Muscle of leg (tissue), 11 donors: ENCODE measurements around the gene DMD. TPM values are rescaled to one million over a fixed set of nuclear protein-coding genes. Genes with fewer than 3 reads are reported as not detected.

Source experiments
- DNase-seq: peaks from one replicate; pipeline ENCODE4 v3.0.0; 2013
- H3K27ac ChIP-seq: one replicate; pipeline ENCODE4 v1.5.1; 2013; ENCODE audit warnings: mild to moderate bottlenecking, low read length, control low read depth
- H3K27me3 ChIP-seq: one replicate; pipeline ENCODE4 v1.6.1; 2013; ENCODE audit warnings: low read length; ENCODE audit not compliant: control insufficient read depth, insufficient read depth
- H3K36me3 ChIP-seq: one replicate; pipeline ENCODE4 v1.6.1; 2013; ENCODE audit warnings: low read length; ENCODE audit not compliant: control insufficient read depth, insufficient read depth
- H3K4me1 ChIP-seq: one replicate; pipeline ENCODE4 v1.6.1; 2013; ENCODE audit warnings: low read length; ENCODE audit not compliant: control insufficient read depth, insufficient read depth
- H3K4me3 ChIP-seq: one replicate; pipeline ENCODE4 v1.5.1; 2013; ENCODE audit warnings: low read length, control low read depth
- H3K9me3 ChIP-seq: replicated peaks from 2 replicates; pipeline ENCODE4 v1.6.1; 2013; ENCODE audit warnings: low read depth, low read length; ENCODE audit not compliant: control insufficient read depth
- WGBS: methylation state at CpG from one replicate; pipeline ENCODE4 v1.1.5; 2013; ENCODE audit warnings: missing lambda C conversion rate; ENCODE audit not compliant: insufficient coverage; 5-methylcytosine and 5-hydroxymethylcytosine counted together
- polyA plus RNA-seq, 8 donors: library from polyadenylated mRNA; unstranded; fragments of 120-200 nt; gene quantifications; one replicate each; pipeline versions ENCODE4 v1.2.1 to v1.2.3, GENCODE V29; 2013; ENCODE audit warnings: inconsistent platforms in 1 of 8, low replicate concordance in 1 of 8; ENCODE audit not compliant: insufficient read length in 8 of 8, insufficient read depth in 1 of 8
- total RNA-seq: library from RNA; stranded (reverse); fragments of 120-200 nt; gene quantifications from one replicate; pipeline ENCODE4 v1.2.4, GENCODE V29; 2013

Gene DMD
- total and polyA plus RNA-seq, 9 donors: 50.3 to 106 (median 68.9) TPM

DNA sequence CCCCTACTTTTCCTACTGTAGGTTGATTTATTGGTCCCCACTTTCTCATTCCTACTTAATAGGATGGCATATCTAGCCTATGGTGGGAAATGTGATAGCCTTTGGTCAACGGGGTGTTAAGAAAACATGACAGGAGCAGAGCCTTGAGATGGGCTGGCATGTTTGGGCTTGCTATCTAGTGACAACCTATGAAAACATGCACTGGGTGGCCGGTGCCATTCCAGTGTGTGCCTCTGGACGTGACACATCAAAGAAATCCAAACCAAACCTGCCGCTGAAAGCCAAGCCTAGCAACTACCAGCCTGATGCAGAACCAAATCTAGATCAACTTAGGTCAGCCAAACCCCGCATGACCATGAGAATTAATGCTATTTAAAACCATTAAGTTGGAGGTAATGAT is 317.6 kb downstream of the DMD start:
- H3K4me3 ChIP-seq: no peak overlapping the region
- no peak overlapping the region for H3K27ac ChIP-seq
- no peaks in the 10 kb centered on the region for H3K4me1 ChIP-seq
- WGBS: 80% methylated on average over 1 of the region's 5 CpGs
- H3K27me3 ChIP-seq: no peaks in the 10 kb centered on the region
- no peaks in the 10 kb centered on the region for H3K9me3 ChIP-seq
- no peak for DNase-seq
- no peaks in the 10 kb centered on the region for H3K36me3 ChIP-seq

GRCh38 chrX:32877592-32877991 is 333.8 kb downstream of the DMD start:
- Histone ChIP-seq H3K36me3 (no peaks in the 10 kb centered on the region), H3K27me3 (no peaks in the 10 kb centered on the region), H3K4me3 (no peak overlapping the region), H3K27ac (no peak overlapping the region), H3K4me1 (no peaks in the 10 kb centered on the region), H3K9me3 (no peaks in the 10 kb centered on the region)
- 59% methylated on average over 3 of the region's 3 CpGs for WGBS
- DNase-seq: peak; percentile 10

GRCh38 chrX:32874839-32875238 is 336.5 kb downstream of the DMD start:
- H3K27ac ChIP-seq: no peak overlapping the region
- no peak for DNase-seq
- no peaks in the 10 kb centered on the region for H3K27me3 ChIP-seq
- H3K9me3 ChIP-seq: no peaks in the 10 kb centered on the region
- H3K36me3 ChIP-seq: no peaks in the 10 kb centered on the region
- WGBS: 83% methylated on average over 3 of the region's 4 CpGs
- no peaks in the 10 kb centered on the region for H3K4me1 ChIP-seq
- no peak overlapping the region for H3K4me3 ChIP-seq

- WGBS: 80% methylated on average over 1 of the region's 2 CpGs
Observed at GRCh38 chrX:32873786-32874185, 337.6 kb downstream of the DMD start.

DNA sequence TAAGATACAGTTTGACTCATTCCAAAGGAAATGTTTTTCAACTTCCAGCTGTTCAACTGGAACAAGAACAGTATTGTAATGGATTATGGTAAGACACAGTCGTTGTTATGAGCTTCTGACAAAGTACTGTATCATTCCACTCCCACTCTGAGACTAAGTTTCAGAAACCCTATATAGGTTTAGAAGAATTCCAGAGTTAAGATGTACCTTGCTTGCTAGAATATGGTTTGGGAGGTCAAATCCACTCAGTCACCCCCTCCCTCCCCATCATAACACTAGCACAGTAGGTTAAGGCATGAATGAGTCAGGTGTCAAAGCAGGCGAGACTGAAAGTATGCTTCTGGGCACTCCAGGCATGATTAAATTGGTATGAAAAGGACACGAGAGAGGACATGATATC is 339.7 kb downstream of the DMD start:
- Histone ChIP-seq H3K9me3 (no peaks in the 10 kb centered on the region), H3K27ac (no peak overlapping the region), H3K4me1 (no peaks in the 10 kb centered on the region), H3K27me3 (peaks cover 5% of the 10 kb centered on the region), H3K36me3 (no peaks in the 10 kb centered on the region), H3K4me3 (no peak overlapping the region)
- no peak for DNase-seq
- 48% methylated on average over 2 of the region's 3 CpGs for WGBS

More at GRCh38 chrX:32873786-32874185, 337.6 kb downstream of the DMD start:
- no peak overlapping the region for H3K27ac ChIP-seq
- H3K4me1 ChIP-seq: no peaks in the 10 kb centered on the region
- H3K4me3 ChIP-seq: no peak overlapping the region
- no peak for DNase-seq
- no peaks in the 10 kb centered on the region for H3K36me3 ChIP-seq
- H3K27me3 ChIP-seq: peaks cover 1% of the 10 kb centered on the region
- H3K9me3 ChIP-seq: no peaks in the 10 kb centered on the region

- no peak overlapping the region for H3K27ac ChIP-seq
- H3K9me3 ChIP-seq: no peaks in the 10 kb centered on the region
- 80% methylated on average over 6 of the region's 6 CpGs for WGBS
- H3K27me3 ChIP-seq: peaks cover 5% of the 10 kb centered on the region
- no peak overlapping the region for H3K4me3 ChIP-seq
- no peaks in the 10 kb centered on the region for H3K4me1 ChIP-seq
- no peak for DNase-seq
- no peaks in the 10 kb centered on the region for H3K36me3 ChIP-seq
Observed at GRCh38 chrX:32868524-32868895, 342.8 kb downstream of the DMD start.

- H3K27ac ChIP-seq: no peak overlapping the region
- H3K4me1 ChIP-seq: no peaks in the 10 kb centered on the region
- no peak overlapping the region for H3K4me3 ChIP-seq
- no peaks in the 10 kb centered on the region for H3K36me3 ChIP-seq
- no peaks in the 10 kb centered on the region for H3K9me3 ChIP-seq
- peaks cover 5% of the 10 kb centered on the region for H3K27me3 ChIP-seq
- WGBS: 86% methylated on average over 11 of the region's 17 CpGs
- no peak for DNase-seq
Observed at GRCh38 chrX:32867781-32868523, 343.4 kb downstream of the DMD start.

- H3K4me3 ChIP-seq: no peak overlapping the region
- H3K27ac ChIP-seq: no peak overlapping the region
- DNase-seq: no peak
- H3K36me3 ChIP-seq: no peaks in the 10 kb centered on the region
- H3K27me3 ChIP-seq: peaks cover 2% of the 10 kb centered on the region
- 31% methylated on average over 1 of the region's 1 CpG for WGBS
- H3K4me1 ChIP-seq: no peaks in the 10 kb centered on the region
- H3K9me3 ChIP-seq: no peaks in the 10 kb centered on the region
Observed at GRCh38 chrX:32852203-32852602, 359.1 kb downstream of the DMD start.

- Histone ChIP-seq H3K4me1 (no peaks in the 10 kb centered on the region), H3K27me3 (peaks cover 2% of the 10 kb centered on the region), H3K27ac (no peak overlapping the region), H3K36me3 (no peaks in the 10 kb centered on the region), H3K4me3 (no peak overlapping the region), H3K9me3 (no peaks in the 10 kb centered on the region)
- 78% methylated on average over 3 of the region's 5 CpGs for WGBS
- no peak for DNase-seq
Observed at GRCh38 chrX:32851556-32851955, 359.8 kb downstream of the DMD start.

DNA sequence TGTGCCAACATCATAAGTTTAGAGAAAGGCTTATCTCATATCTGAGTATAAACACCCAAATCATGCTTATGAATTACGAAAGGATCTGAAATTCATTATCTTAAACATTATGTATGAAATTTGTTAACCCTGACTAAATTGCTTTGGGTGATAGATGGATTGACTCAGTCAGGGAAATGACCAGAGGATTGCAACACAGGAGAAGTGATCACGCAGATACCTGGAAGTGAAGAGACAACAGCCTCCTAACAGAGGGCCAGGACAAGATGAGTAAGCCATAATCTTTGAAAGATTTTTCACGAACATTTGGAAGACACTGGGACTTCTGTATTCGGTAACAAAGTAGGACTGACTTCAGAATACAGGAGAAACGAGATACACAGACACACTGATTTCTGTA is 363.4 kb downstream of the DMD start:
- DNase-seq: no peak
- H3K9me3 ChIP-seq: no peaks in the 10 kb centered on the region
- 100% methylated on average over 1 of the region's 5 CpGs for WGBS
- H3K4me3 ChIP-seq: no peak overlapping the region
- H3K4me1 ChIP-seq: no peaks in the 10 kb centered on the region
- peaks cover 2% of the 10 kb centered on the region for H3K27me3 ChIP-seq
- H3K27ac ChIP-seq: no peak overlapping the region
- H3K36me3 ChIP-seq: no peaks in the 10 kb centered on the region

GRCh38 chrX:32842053-32842452 is 369.3 kb downstream of the DMD start:
- H3K9me3 ChIP-seq: no peaks in the 10 kb centered on the region
- no peak for DNase-seq
- no peak overlapping the region for H3K27ac ChIP-seq
- no peaks in the 10 kb centered on the region for H3K4me1 ChIP-seq
- no peaks in the 10 kb centered on the region for H3K36me3 ChIP-seq
- no peak overlapping the region for H3K4me3 ChIP-seq
- no CpG with 5 or more reads among the region's 4 CpGs for WGBS
- peaks cover 2% of the 10 kb centered on the region for H3K27me3 ChIP-seq
